GM18861 (cell line): ENCODE measurements around the gene CYP4F12.

Experiments used
- ATAC-seq: cut with Tn5 transposase; IDR thresholded peaks from one replicate; pipeline ENCODE4 v1.9.1; 2021; ENCODE audit not compliant: unreplicated experiment

Gene CYP4F12

GRCh38 chr19:15702534-15702930, 29.6 kb downstream of the CYP4F12 start:
- no peak for ATAC-seq

GRCh38 chr19:15714638-15715037, 41.8 kb downstream of the CYP4F12 start:
- no peak for ATAC-seq

GRCh38 chr19:15715642-15716041, 42.8 kb downstream of the CYP4F12 start:
- no peak for ATAC-seq

GRCh38 chr19:15717809-15718208, 44.9 kb downstream of the CYP4F12 start:
- no peak for ATAC-seq

- no peak for ATAC-seq
Observed at GRCh38 chr19:15721268-15721667, 48.4 kb downstream of the CYP4F12 start.

- ATAC-seq: no peak
Observed at GRCh38 chr19:15722956-15723355, 50.1 kb downstream of the CYP4F12 start.

- no peak for ATAC-seq
Observed at GRCh38 chr19:15727724-15728123, 54.8 kb downstream of the CYP4F12 start, which contains the start of gene OR10H2. Gene OR10H2 (plus strand): TSS chr19:15728024. CDS start chr19:15728044, 20 bp downstream.

- no peak for ATAC-seq
Observed at GRCh38 chr19:15730538-15730937, 57.7 kb downstream of the CYP4F12 start.

GRCh38 chr19:15732388-15732787, 59.5 kb downstream of the CYP4F12 start:
- ATAC-seq: no peak

- ATAC-seq: no peak
Observed at GRCh38 chr19:15733895-15734294, 61.0 kb downstream of the CYP4F12 start.

- ATAC-seq: no peak
Observed at GRCh38 chr19:15737722-15738121, 64.8 kb downstream of the CYP4F12 start, which contains the start of gene OR10H3. Gene OR10H3 (plus strand): TSS chr19:15737985. CDS start chr19:15741393, 3,408 bp downstream.

- no peak for ATAC-seq
Observed at GRCh38 chr19:15740785-15741184, 67.9 kb downstream of the CYP4F12 start.
